GM12878 (cell line): ENCODE data around the gene OR2C3. TPM values are rescaled to one million over a fixed set of nuclear protein-coding genes. Genes with fewer than 3 reads are reported as not detected.

ENCODE experiments used
- ATAC-seq: fragments of 200-7000 bp; cut with Tn5 transposase; 3 replicates; pipeline ENCODE4 v1.9.1; 2020; ENCODE audit warnings: mild to moderate bottlenecking, moderate library complexity
- BruUV-seq: library from RNA; stranded (reverse); fragments of 400-500 nt; replicated peaks from 2 replicates; lab custom pipeline; 2021; lab: Mats Ljungman, UMichigan
- CTCF ChIA-PET: fragments of 300-600 bp; sonication (Branson Sonifier 250); formaldehyde crosslinking; extraction: SDS; loops from one replicate; lab custom pipeline; 2021; ENCODE audit warnings: inconsistent platforms; lab: Yijun Ruan, JAX
- POLR2A ChIA-PET: fragments of 350-600 bp; formaldehyde crosslinking; extraction: SDS; loops from one replicate; lab custom pipeline; 2021; ENCODE audit warnings: inconsistent platforms; lab: Charles Lee
- RAD21 ChIA-PET: fragments of 300-600 bp; sonication (Branson Sonifier 250); formaldehyde crosslinking; loops from one replicate; lab custom pipeline; 2023; ENCODE audit warnings: antibody characterized with exemption; ENCODE audit not compliant: unreplicated experiment; lab: Charles Lee
- SMC1A ChIA-PET: fragments of 300-600 bp; sonication (Branson Sonifier 250); formaldehyde crosslinking; loops from one replicate; lab custom pipeline; 2023; ENCODE audit not compliant: unreplicated experiment, uncharacterized antibody; lab: Charles Lee
- DNase-seq: peaks from one replicate; pipeline ENCODE4 v3.0.0-alpha.2; 2011; ENCODE audit warnings: low read depth, low spot score
- FAIRE-seq: peaks from 3 replicates; lab custom pipeline; 2011; peaks lifted over from hg19 to GRCh38; lab: Jason Lieb, UNC
- H2AFZ ChIP-seq: 2 replicates; pipeline ENCODE4 v1.6.0; 2011; ENCODE audit warnings: low read depth, low read length, control low read depth; ENCODE audit not compliant: control insufficient read depth
- H3K27ac ChIP-seq: 2 replicates; pipeline ENCODE4 v1.5.1; 2011; ENCODE audit warnings: control low read depth; ENCODE audit not compliant: control insufficient read depth, insufficient read depth
- H3K27me3 ChIP-seq, 2 experiments: replicated peaks in 1 of 2; 2 replicates each; pipeline versions ENCODE4 v1.6.0 to v1.6.1; 2011; ENCODE audit warnings: low read length in 1 of 2; ENCODE audit not compliant: control insufficient read depth in 2 of 2, insufficient read depth in 2 of 2
- H3K36me3 ChIP-seq, 2 experiments: 2 replicates each; pipeline ENCODE4 v1.5.1; 2011; ENCODE audit warnings: low read length in 1 of 2; ENCODE audit not compliant: control insufficient read depth in 2 of 2, insufficient read depth in 2 of 2
- H3K4me1 ChIP-seq: 2 replicates; pipeline ENCODE4 v1.6.1; 2011; ENCODE audit warnings: mild to moderate bottlenecking, low read length, moderate library complexity, mixed read lengths; ENCODE audit not compliant: control insufficient read depth, insufficient read depth
- H3K4me2 ChIP-seq: 2 replicates; pipeline ENCODE4 v1.6.0; 2011; ENCODE audit warnings: control low read depth; ENCODE audit not compliant: control insufficient read depth, insufficient read depth
- H3K4me3 ChIP-seq: fragments of 200-600 bp; sonication (generic); 2 replicates; pipeline ENCODE4 v1.5.1; 2016
- H3K79me2 ChIP-seq: 2 replicates; pipeline ENCODE4 v1.6.0; 2011; ENCODE audit warnings: low read length; ENCODE audit not compliant: control insufficient read depth, insufficient read depth
- H3K9ac ChIP-seq: 2 replicates; pipeline ENCODE4 v1.8.0; 2011; ENCODE audit warnings: low read length, control low read depth, mixed read lengths; ENCODE audit not compliant: control insufficient read depth, insufficient read depth
- H3K9me3 ChIP-seq: replicated peaks from 3 replicates; pipeline ENCODE4 v1.5.1; 2011; ENCODE audit warnings: mild to moderate bottlenecking, low read length; ENCODE audit not compliant: control insufficient read depth, insufficient read depth
- H4K20me1 ChIP-seq: 2 replicates; pipeline ENCODE4 v1.6.0; 2011; ENCODE audit not compliant: control insufficient read depth, insufficient read depth
- HDAC2 ChIP-seq: fragments of 200-600 bp; sonication (generic); IDR thresholded peaks from 2 replicates; pipeline ENCODE4 v1.6.1; 2017
- POLR2A ChIP-seq: IDR thresholded peaks from 2 replicates; pipeline ENCODE4 v1.6.1; 2011; ENCODE audit warnings: low read depth, mild to moderate bottlenecking, low read length
- SIN3A ChIP-seq: IDR thresholded peaks from 2 replicates; pipeline ENCODE4 v1.6.1; 2012; ENCODE audit warnings: low read depth, low read length, improper control_type of control experiment
- WRNIP1 ChIP-seq: IDR thresholded peaks from 2 replicates; pipeline ENCODE4 v1.6.1; 2011; ENCODE audit warnings: low read depth, low read length, improper control_type of control experiment, borderline replicate concordance
- YY1 ChIP-seq: IDR thresholded peaks from 2 replicates; pipeline ENCODE4 v1.6.1; 2011; ENCODE audit warnings: low read depth, mild to moderate bottlenecking, low read length
- WGBS: methylation state at CpG from one replicate; pipeline ENCODE4 v1.1.6; 2016; ENCODE audit warnings: low lambda C conversion rate; ENCODE audit not compliant: insufficient replicate concordance, insufficient coverage; ENCODE audit errors: missing lambda C conversion rate; 5-methylcytosine and 5-hydroxymethylcytosine counted together
- in situ Hi-C: fragments of 300-500 bp; cut with MboI; formaldehyde crosslinking; loops from 9 replicates; pipeline ENCODE4 v1.14.3; 2018; ENCODE audit warnings: mixed read lengths
- intact Hi-C: fragments of 100-400 bp; cut with micrococcal nuclease; formaldehyde crosslinking; loops from one replicate; pipeline ENCODE4 v1.14.2; 2022; ENCODE audit not compliant: unreplicated experiment
- polyA plus RNA-seq, 11 experiments: library from polyadenylated mRNA; depleted of rRNA in 4 of 11; unstranded in 6 of 11; stranded (reverse) in 5 of 11; fragments of >200 nt; fragmentation: Nextera tagmentation in 4 of 11; fragmentation: Illumina TruSeq in 1 of 11; extraction: Ambion mirVana in 4 of 11; extraction: Trizol in 1 of 11; gene quantifications; 1 replicate in 1 of 11; 2 replicates in 10 of 11; pipeline versions ENCODE4 v1.2.1 to v1.2.3, GENCODE V29; 2011 to 2016; ENCODE audit warnings: inconsistent platforms in 2 of 11, missing spikeins in 2 of 11, low read depth in 1 of 11
- total RNA-seq, 4 experiments: library from RNA; depleted of rRNA in 3 of 4; stranded (reverse); fragments of >200 nt in 3 of 4; fragmentation: Illumina TruSeq in 1 of 4; extraction: Trizol in 1 of 4; gene quantifications; 2 replicates each; pipeline versions ENCODE4 v1.2.1 to v1.2.3, GENCODE V29; 2013 to 2021
- TF ChIP-seq, protein P1 (sequence below): fragments of 450-650 bp; IDR thresholded peaks from 2 replicates; pipeline ENCODE4 v1.6.1; 2017; ENCODE audit warnings: antibody characterized with exemption, mild to moderate bottlenecking, moderate library complexity

OR2C3 gene
- total and polyA plus RNA-seq, 10 of the 15 experiments (the other 5 are each of a cell fraction or from before 2014, with no cell fraction given), result not detected

DNA sequence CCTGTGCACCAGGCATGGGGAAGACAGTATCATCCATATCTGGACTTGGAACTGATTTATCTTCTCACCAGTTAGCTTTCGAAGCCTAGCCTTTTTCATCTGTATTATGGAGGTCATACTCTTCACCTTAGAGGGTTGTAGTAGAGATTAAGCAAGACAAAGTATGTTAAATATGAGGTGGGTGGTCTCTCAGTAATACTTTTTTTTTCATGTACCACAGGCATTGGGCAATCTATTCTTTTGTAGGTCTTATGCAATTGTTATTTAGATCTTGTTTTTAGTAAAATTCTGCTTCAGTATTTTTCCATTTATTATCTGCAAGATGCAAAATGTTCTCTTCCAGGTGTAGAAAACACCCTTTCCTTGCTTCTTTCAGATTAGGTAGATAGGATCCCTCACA, 43.1 kb downstream of the OR2C3 start (continued):
- TF ChIP-seq, protein P1, sequence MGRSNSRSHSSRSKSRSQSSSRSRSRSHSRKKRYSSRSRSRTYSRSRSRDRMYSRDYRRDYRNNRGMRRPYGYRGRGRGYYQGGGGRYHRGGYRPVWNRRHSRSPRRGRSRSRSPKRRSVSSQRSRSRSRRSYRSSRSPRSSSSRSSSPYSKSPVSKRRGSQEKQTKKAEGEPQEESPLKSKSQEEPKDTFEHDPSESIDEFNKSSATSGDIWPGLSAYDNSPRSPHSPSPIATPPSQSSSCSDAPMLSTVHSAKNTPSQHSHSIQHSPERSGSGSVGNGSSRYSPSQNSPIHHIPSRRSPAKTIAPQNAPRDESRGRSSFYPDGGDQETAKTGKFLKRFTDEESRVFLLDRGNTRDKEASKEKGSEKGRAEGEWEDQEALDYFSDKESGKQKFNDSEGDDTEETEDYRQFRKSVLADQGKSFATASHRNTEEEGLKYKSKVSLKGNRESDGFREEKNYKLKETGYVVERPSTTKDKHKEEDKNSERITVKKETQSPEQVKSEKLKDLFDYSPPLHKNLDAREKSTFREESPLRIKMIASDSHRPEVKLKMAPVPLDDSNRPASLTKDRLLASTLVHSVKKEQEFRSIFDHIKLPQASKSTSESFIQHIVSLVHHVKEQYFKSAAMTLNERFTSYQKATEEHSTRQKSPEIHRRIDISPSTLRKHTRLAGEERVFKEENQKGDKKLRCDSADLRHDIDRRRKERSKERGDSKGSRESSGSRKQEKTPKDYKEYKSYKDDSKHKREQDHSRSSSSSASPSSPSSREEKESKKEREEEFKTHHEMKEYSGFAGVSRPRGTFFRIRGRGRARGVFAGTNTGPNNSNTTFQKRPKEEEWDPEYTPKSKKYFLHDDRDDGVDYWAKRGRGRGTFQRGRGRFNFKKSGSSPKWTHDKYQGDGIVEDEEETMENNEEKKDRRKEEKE, result no peak
- TF ChIP-seq, all 136 proteins: peak for 0

DNA sequence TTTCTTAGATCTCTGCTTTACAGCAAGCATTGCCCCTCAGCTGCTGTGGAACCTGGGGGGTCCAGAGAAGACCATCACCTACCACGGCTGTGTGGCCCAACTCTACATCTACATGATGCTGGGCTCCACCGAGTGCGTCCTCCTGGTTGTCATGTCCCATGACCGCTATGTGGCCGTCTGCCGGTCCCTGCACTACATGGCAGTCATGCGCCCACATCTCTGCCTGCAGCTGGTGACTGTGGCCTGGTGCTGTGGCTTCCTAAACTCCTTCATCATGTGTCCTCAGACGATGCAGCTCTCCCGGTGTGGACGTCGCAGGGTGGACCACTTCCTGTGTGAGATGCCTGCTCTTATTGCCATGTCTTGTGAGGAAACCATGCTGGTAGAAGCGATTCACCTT, 44.9 kb downstream of the OR2C3 start:
- Histone ChIP-seq H3K9ac (no peak overlapping the region), H3K4me3 (no peak overlapping the region), H3K79me2 (no peaks in the 10 kb centered on the region), H3K4me1 (no peaks in the 10 kb centered on the region), H3K27ac (no peak overlapping the region), H3K36me3 (no peaks in the 10 kb centered on the region), H2AFZ (no peak overlapping the region), H3K4me2 (no peak overlapping the region), H3K27me3 (peaks cover 0 to 1% of the 10 kb centered on the region in 2 experiments; a peak in 2 of 4 replicates), H4K20me1 (no peaks in the 10 kb centered on the region), H3K9me3 (no peaks in the 10 kb centered on the region)
- CTCF ChIA-PET, result interaction anchor here (8.4 to 8.8 kb wide), 2 partner anchors 103 to 118 kb away, joined by 120 to 197 read pairs; no protein-coding TSS in a partner anchor
- no peak for FAIRE-seq
- SMC1A ChIA-PET, result interaction anchor here (1.1 to 8.6 kb wide), 2 partner anchors 66 to 102 kb away, joined by 3 to 174 read pairs; no protein-coding TSS in a partner anchor
- BruUV-seq, result no TSS peak
- 36% methylated on average over 12 of the region's 12 CpGs for WGBS
- intact Hi-C loops (no loop called here), in situ Hi-C loops (no loop called here)
- no peak for ATAC-seq
- TF ChIP-seq SIN3A (no peak), HDAC2 (no peak), YY1 (no peak), POLR2A (no peak), WRNIP1 (no peak)
- RAD21 ChIA-PET, result interaction anchor here (1.0 to 8.6 kb wide), 2 partner anchors 101 to 118 kb away, joined by 5 to 72 read pairs; no protein-coding TSS in a partner anchor
- POLR2A ChIA-PET, result no interaction called here
- DNase-seq, result no peak
